Right lobe of liver (tissue), 6 donors: ENCODE results near the gene CEP55. TPM values are rescaled to one million over a fixed set of nuclear protein-coding genes. Genes with fewer than 3 reads are reported as not detected.
A peak's percentile ranks its signal among the peaks of the same experiment; 100 is the strongest.

Experiments
- ATAC-seq, 4 donors: fragments of 200-7000 bp; cut with Tn5 transposase; one replicate each; pipeline ENCODE4 v1.9.1; 2020; ENCODE audit warnings: mild to moderate bottlenecking in 4 of 4, moderate library complexity in 4 of 4
- DNase-seq, 3 donors: peaks; one replicate each; pipeline ENCODE4 v3.0.0-alpha.2; 2020
- H3K27ac ChIP-seq, 3 donors: fragments of 200-600 bp; one replicate each; pipeline ENCODE4 v1.8.0; 2022
- H3K27me3 ChIP-seq, 2 donors: fragments of 200-600 bp; one replicate each; pipeline ENCODE4 v1.8.0; 2022
- H3K36me3 ChIP-seq, 4 donors: fragments of 200-600 bp; sonication (generic) in 1 of 4; one replicate each; pipeline versions ENCODE4 v1.5.1 to v1.8.0; 2017 to 2022; ENCODE audit warnings: control low read depth in 1 of 4
- H3K4me1 ChIP-seq, 4 donors: fragments of 200-600 bp; sonication (generic) in 1 of 4; one replicate each; pipeline versions ENCODE4 v1.5.1 to v1.8.0; 2017 to 2022; ENCODE audit warnings: control low read depth in 1 of 4
- H3K4me3 ChIP-seq, 3 donors: fragments of 200-600 bp; one replicate each; pipeline ENCODE4 v1.8.0; 2022
- H3K9me3 ChIP-seq, 4 donors: fragments of 200-600 bp; sonication (generic) in 1 of 4; one replicate each; pipeline versions ENCODE4 v1.5.1 to v1.8.0; 2017 to 2022; ENCODE audit warnings: control low read depth in 1 of 4
- POLR2A ChIP-seq: fragments of 450-650 bp; IDR thresholded peaks from one replicate; pipeline ENCODE4 v1.6.1; 2017; ENCODE audit warnings: antibody characterized with exemption, mild to moderate bottlenecking
- WGBS: methylation state at CpG from one replicate; pipeline ENCODE4 v1.1.6; 2018; ENCODE audit warnings: low coverage, low lambda C conversion rate; ENCODE audit not compliant: insufficient coverage; ENCODE audit errors: missing lambda C conversion rate; 5-methylcytosine and 5-hydroxymethylcytosine counted together
- intact Hi-C, 2 donors: fragments of 100-400 bp; cut with DNase I; formaldehyde crosslinking; loops; one replicate each; pipeline versions ENCODE4 v1.11.2 to v1.14.1; 2022
- total RNA-seq, 6 experiments: library from RNA; depleted of rRNA in 2 of 6; stranded (reverse); fragments of >200 nt in 2 of 6; fragmentation: NEBNext Ultra II Directional in 3 of 6; extraction: Animal tissue kit (Norgen Biotek cat#: 25700) in 3 of 6; gene quantifications; one replicate each; pipeline versions ENCODE4 v1.1.0 to v1.2.4, GENCODE V29; 2016 to 2023
- TF ChIP-seq, protein P1 (sequence below), 4 donors: fragments of 200-600 bp in 3 of 4; fragments of 450-650 bp in 1 of 4; IDR thresholded peaks; one replicate each; pipeline versions ENCODE4 v1.5.1 to v1.8.0; 2016 to 2022; ENCODE audit warnings: antibody characterized with exemption in 4 of 4, mild to moderate bottlenecking in 2 of 4
- donor health status: DM: no; HTN: yes; CAD: no.
- donor health status: DM: no; HTN: no; CAD: no.
- donor health status: DM: no; HTN: no; CAD: no.
- donor health status: DM: no; HTN: yes; CAD: no.
- donor health status: DM: no; HTN: yes; CAD: no.

CEP55 gene
- total RNA-seq, 6 experiments from 2014 or later = 0.16 to 0.56 (median 0.43) TPM; not detected in 1

DNA sequence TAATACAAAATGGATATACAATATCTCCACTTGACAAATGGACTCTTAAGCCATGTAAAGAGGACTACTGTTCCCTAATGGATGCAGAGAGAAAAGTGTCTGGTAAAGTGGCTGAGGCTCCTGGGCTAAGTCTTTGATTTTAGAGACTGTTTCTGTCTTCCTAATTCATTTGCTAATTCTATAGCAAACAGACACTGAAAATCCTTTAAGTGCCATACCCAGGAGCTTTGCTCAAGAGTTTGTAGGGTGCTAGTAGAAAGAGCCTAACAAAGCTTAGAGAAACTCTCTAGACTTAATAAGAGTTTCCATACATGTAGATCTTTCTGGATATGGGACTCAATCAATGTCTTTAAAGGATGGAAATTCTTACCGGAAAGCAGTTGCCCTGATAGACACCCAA is 16.7 kb downstream of the CEP55 start:
- H3K9me3 ChIP-seq = no peaks in the 10 kb centered on the region
- no peak overlapping the region for H3K4me3 ChIP-seq
- H3K27me3 ChIP-seq = no peaks in the 10 kb centered on the region
- no peak for TF ChIP-seq POLR2A
- TF ChIP-seq, protein P1, sequence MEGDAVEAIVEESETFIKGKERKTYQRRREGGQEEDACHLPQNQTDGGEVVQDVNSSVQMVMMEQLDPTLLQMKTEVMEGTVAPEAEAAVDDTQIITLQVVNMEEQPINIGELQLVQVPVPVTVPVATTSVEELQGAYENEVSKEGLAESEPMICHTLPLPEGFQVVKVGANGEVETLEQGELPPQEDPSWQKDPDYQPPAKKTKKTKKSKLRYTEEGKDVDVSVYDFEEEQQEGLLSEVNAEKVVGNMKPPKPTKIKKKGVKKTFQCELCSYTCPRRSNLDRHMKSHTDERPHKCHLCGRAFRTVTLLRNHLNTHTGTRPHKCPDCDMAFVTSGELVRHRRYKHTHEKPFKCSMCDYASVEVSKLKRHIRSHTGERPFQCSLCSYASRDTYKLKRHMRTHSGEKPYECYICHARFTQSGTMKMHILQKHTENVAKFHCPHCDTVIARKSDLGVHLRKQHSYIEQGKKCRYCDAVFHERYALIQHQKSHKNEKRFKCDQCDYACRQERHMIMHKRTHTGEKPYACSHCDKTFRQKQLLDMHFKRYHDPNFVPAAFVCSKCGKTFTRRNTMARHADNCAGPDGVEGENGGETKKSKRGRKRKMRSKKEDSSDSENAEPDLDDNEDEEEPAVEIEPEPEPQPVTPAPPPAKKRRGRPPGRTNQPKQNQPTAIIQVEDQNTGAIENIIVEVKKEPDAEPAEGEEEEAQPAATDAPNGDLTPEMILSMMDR (IDR thresholded peaks at IDR 0.05) = no peak
- no peaks in the 10 kb centered on the region for H3K36me3 ChIP-seq
- WGBS = 89% methylated on average over 1 of the region's 1 CpG
- no peak overlapping the region for H3K27ac ChIP-seq
- no peaks in the 10 kb centered on the region for H3K4me1 ChIP-seq
- DNase-seq (no peak), ATAC-seq (no peak)
- intact Hi-C loops = no loop called here

DNA sequence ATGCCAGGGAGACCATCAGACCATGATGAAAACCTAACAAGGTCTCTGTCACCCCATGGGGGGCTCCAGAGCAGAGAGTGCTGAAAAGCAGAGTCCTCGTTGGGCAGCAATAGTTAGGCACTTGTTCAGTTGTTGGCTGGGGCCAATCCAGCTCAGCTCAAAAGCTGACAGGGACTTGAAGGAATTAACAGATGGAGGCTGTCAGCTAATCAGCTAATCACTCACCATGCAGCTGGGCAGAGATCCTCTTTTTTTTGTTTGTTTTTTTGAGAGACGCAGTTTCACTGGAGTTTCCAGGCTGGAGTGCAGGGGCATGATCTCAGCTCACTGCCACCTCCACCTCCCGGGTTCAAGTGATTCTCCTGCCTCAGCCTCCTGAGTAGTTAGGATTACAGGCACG is 18.1 kb downstream of the CEP55 start:
- intact Hi-C loops = no loop called here
- Histone ChIP-seq H3K27ac (no peak overlapping the region), H3K27me3 (no peaks in the 10 kb centered on the region), H3K4me1 (no peaks in the 10 kb centered on the region), H3K4me3 (no peak overlapping the region), H3K36me3 (no peaks in the 10 kb centered on the region), H3K9me3 (no peaks in the 10 kb centered on the region)
- 100% methylated on average over 3 of the region's 4 CpGs for WGBS
- ATAC-seq = no peak
- no peak for DNase-seq
- no peak for TF ChIP-seq POLR2A

DNA sequence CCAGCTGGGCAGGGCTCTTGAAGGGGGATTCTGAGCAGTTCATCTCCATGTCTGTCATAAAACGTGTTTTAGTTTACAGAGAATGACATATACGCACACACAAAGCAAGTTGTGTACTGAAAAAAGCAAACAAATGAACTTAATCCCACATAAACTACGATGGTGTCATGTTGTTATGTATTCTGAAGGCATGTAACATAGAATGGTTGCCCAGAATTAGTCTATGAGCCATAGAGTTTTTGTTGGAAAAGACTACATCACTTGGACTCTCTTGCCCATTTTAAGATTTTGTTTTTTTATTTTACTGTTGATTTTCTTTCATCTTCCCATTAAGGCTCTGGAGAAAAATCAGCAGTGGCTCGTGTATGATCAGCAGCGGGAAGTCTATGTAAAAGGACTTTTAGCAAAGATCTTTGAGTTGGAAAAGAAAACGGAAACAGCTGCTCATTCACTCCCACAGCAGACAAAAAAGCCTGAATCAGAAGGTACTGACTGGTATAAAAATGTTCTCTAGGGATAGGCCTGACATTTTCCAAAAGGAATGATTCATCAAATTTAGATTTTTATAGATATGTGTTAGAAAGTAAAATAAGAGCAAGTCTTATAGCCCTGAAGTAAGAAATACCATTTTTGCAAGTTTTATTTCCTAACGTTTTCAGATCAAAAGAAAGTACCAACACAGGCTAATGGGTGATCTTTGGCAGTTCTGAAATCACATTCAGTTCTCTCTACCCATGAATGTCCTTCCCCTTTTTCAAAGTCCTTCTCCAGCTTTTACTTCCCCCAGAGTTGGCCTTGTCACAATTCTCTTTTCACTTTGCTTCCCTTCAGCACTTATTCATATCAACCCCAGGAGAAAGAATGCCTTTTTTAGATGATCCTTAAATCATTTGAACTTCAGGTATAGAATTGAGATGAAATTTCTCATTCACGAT is 18.9 kb downstream of the CEP55 start:
- intact Hi-C loops = no loop called here
- DNase-seq (no peak), ATAC-seq (peak in 3 of 4 donors; percentile 42 to 58 (median 52))
- Histone ChIP-seq H3K4me1 (no peaks in the 10 kb centered on the region), H3K27me3 (no peaks in the 10 kb centered on the region), H3K27ac (no peak overlapping the region), H3K4me3 (no peak overlapping the region), H3K9me3 (no peaks in the 10 kb centered on the region), H3K36me3 (no peaks in the 10 kb centered on the region)
- TF ChIP-seq POLR2A = no peak
- TF ChIP-seq, protein P1 (IDR thresholded peaks at IDR 0.05) = no peak
- WGBS = 61% methylated on average over 8 of the region's 8 CpGs

DNA sequence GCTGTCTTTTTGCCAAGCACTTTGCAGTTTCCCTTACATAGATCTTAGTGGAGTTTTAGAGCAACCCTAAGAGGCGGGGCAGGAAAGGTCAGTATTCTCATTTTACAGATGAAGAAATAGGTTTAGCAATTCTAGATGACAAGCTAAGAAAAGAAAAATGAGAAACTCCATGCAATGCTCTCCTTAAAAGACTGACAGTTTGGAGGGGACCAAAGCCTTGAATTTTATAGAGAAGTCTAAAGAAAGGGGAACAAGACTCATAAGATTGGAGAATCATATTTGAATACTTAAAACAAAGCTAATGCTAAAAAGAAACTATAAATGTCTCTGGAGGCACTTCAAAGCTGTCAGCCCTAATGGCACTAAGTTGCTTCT is 19.6 kb downstream of the CEP55 start:
- ATAC-seq (peak in 1 of 4 donors; percentile 33), DNase-seq (no peak)
- no peaks in the 10 kb centered on the region for H3K4me1 ChIP-seq
- no peak overlapping the region for H3K27ac ChIP-seq
- no peak for TF ChIP-seq POLR2A
- TF ChIP-seq, protein P1 (IDR thresholded peaks at IDR 0.05) = no peak
- no peaks in the 10 kb centered on the region for H3K9me3 ChIP-seq
- 75% methylated on average over 1 of the region's 1 CpG for WGBS
- intact Hi-C loops = no loop called here
- no peak overlapping the region for H3K4me3 ChIP-seq
- no peaks in the 10 kb centered on the region for H3K27me3 ChIP-seq
- no peaks in the 10 kb centered on the region for H3K36me3 ChIP-seq

DNA sequence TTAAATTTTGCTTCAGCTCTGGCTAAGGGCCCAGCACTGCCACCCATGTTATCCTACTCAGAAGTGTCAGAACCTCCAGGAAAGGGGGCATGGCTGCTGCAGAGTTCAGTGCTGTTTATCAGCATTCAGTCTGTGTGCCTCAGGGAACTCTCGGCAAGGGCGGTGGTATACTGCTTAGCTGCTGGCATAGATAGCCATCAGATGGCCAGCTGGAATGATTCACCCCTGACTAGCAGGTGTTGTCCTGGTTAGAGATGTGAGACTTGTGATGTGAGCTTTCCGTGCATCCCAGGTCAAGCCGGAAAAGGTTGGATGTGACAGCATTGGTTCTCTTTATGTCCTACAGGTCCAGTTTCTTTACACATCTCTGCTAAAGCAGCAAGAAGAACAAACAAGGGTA is 22.1 kb downstream of the CEP55 start:
- Histone ChIP-seq H3K4me1 (no peaks in the 10 kb centered on the region), H3K4me3 (no peak overlapping the region), H3K36me3 (no peaks in the 10 kb centered on the region), H3K9me3 (no peaks in the 10 kb centered on the region), H3K27me3 (no peaks in the 10 kb centered on the region), H3K27ac (no peak overlapping the region)
- ATAC-seq = no peak
- 95% methylated on average over 4 of the region's 4 CpGs for WGBS
- TF ChIP-seq, protein P1 (IDR thresholded peaks at IDR 0.05) = no peak
- TF ChIP-seq POLR2A = no peak
- DNase-seq = no peak
- intact Hi-C loops = no loop called here
